Measurements from ENCODE around the gene ARMH3. TPM values are rescaled to one million over a fixed set of nuclear protein-coding genes. Genes with fewer than 3 reads are reported as not detected.
"Not testable (repeated sequence)": the region's sequence is repeated elsewhere in the genome, so short reads cannot be mapped to it uniquely, and the experiment has no call there.

Gene ARMH3
- total RNA-seq, 1 donor from 2014 or later: 9.0 TPM

- not testable (repeated sequence) for DNase-seq
These were observed 75.3 kb downstream of the ARMH3 start for GRCh38 chr10:101980677-101981076.

GRCh38 chr10:101974091-101974971 lies 81.6 kb downstream of the ARMH3 start:
- peak; percentile 52 for DNase-seq

- DNase-seq: no peak
These were observed 83.2 kb downstream of the ARMH3 start for GRCh38 chr10:101972761-101973160.

- DNase-seq: no peak
These were observed 86.5 kb downstream of the ARMH3 start for GRCh38 chr10:101969412-101969922.

GRCh38 chr10:101968940-101969321 lies 87.0 kb downstream of the ARMH3 start:
- DNase-seq: no peak

GRCh38 chr10:101968286-101968939 lies 87.6 kb downstream of the ARMH3 start:
- DNase-seq: no peak

- no peak for DNase-seq
These were observed 88.3 kb downstream of the ARMH3 start for GRCh38 chr10:101967713-101968112.

- no peak for DNase-seq
These were observed 88.9 kb downstream of the ARMH3 start for GRCh38 chr10:101967119-101967518.

- no peak for DNase-seq
These were observed 90.8 kb downstream of the ARMH3 start for GRCh38 chr10:101965075-101965765.

- DNase-seq: peak; percentile 32
These were observed 94.1 kb downstream of the ARMH3 start for GRCh38 chr10:101961591-101962498.

- DNase-seq: no peak
These were observed 95.0 kb downstream of the ARMH3 start for GRCh38 chr10:101960879-101961395.

GRCh38 chr10:101959346-101959916 lies 96.5 kb downstream of the ARMH3 start:
- no peak for DNase-seq

GRCh38 chr10:101958691-101959090 lies 97.3 kb downstream of the ARMH3 start:
- DNase-seq: no peak

- no peak for DNase-seq
These were observed 99.1 kb downstream of the ARMH3 start for GRCh38 chr10:101956898-101957297.

- DNase-seq: no peak
These were observed 99.9 kb downstream of the ARMH3 start for GRCh38 chr10:101956117-101956516.

GRCh38 chr10:101952191-101952590 lies 103.8 kb downstream of the ARMH3 start:
- no peak for DNase-seq

GRCh38 chr10:101950213-101950612 lies 105.8 kb downstream of the ARMH3 start:
- DNase-seq: no peak

GRCh38 chr10:101941871-101942270 lies 114.1 kb downstream of the ARMH3 start:
- DNase-seq: peak; percentile 71

GRCh38 chr10:101940916-101941315 lies 115.1 kb downstream of the ARMH3 start:
- DNase-seq: peak; percentile 43

GRCh38 chr10:101939729-101940128 lies 116.2 kb downstream of the ARMH3 start:
- DNase-seq: no peak

GRCh38 chr10:101939008-101939648 lies 116.8 kb downstream of the ARMH3 start:
- peak; percentile 80 for DNase-seq

Measured in dermis blood vessel endothelial cell (primary cell).